HG03108 (cell line): ENCODE data around the gene MEIS2.

Experiments
- ATAC-seq: cut with Tn5 transposase; IDR thresholded peaks from one replicate; pipeline ENCODE4 v1.9.1; 2021; ENCODE audit warnings: moderate library complexity; ENCODE audit not compliant: unreplicated experiment

MEIS2 gene

GRCh38 chr15:37112971-37113670 is 12.8 kb upstream of the MEIS2 start:
- ATAC-seq = no peak

GRCh38 chr15:37112171-37112570 is 11.8 kb upstream of the MEIS2 start:
- ATAC-seq = no peak

GRCh38 chr15:37111427-37111717 is 11.0 kb upstream of the MEIS2 start:
- no peak for ATAC-seq

GRCh38 chr15:37109872-37110572 is 9.7 kb upstream of the MEIS2 start:
- no peak for ATAC-seq

- ATAC-seq = no peak
Measured at GRCh38 chr15:37109168-37109871, 9.0 kb upstream of the MEIS2 start.

GRCh38 chr15:37108381-37109167 is 8.2 kb upstream of the MEIS2 start:
- no peak for ATAC-seq

GRCh38 chr15:37107744-37108380 is 7.5 kb upstream of the MEIS2 start:
- ATAC-seq = no peak

GRCh38 chr15:37107071-37107743 is 6.9 kb upstream of the MEIS2 start:
- ATAC-seq = no peak

- no peak for ATAC-seq
Measured at GRCh38 chr15:37106490-37107001, 6.2 kb upstream of the MEIS2 start.

GRCh38 chr15:37105889-37106288 is 5.5 kb upstream of the MEIS2 start:
- ATAC-seq = no peak

- ATAC-seq = no peak
Measured at GRCh38 chr15:37105029-37105428, 4.7 kb upstream of the MEIS2 start.

- no peak for ATAC-seq
Measured at GRCh38 chr15:37104424-37104981, 4.2 kb upstream of the MEIS2 start.

GRCh38 chr15:37103475-37104423 is 3.4 kb upstream of the MEIS2 start:
- no peak for ATAC-seq

GRCh38 chr15:37103163-37103435 is 2.8 kb upstream of the MEIS2 start:
- no peak for ATAC-seq

GRCh38 chr15:37102305-37103162 is 2.2 kb upstream of the MEIS2 start:
- ATAC-seq = no peak

GRCh38 chr15:37101980-37102304 is 1.6 kb upstream of the MEIS2 start:
- no peak for ATAC-seq

GRCh38 chr15:37100966-37101215 is 542 bp upstream of the MEIS2 start:
- ATAC-seq = no peak

GRCh38 chr15:37099319-37100108 is 835 bp downstream of the MEIS2 start:
- no peak for ATAC-seq
